GM12875 (cell line): ENCODE results near the gene NEK1.
"Not testable (repeated sequence)": the region's sequence is repeated elsewhere in the genome, so short reads cannot be mapped to it uniquely, and the experiment has no call there.

Source experiments
- H3K4me3 ChIP-seq: one replicate; pipeline ENCODE4 v1.5.1; 2011; ENCODE audit warnings: low read depth, low read length, control low read depth
- TF ChIP-seq, protein P1 (sequence below): IDR thresholded peaks from 2 replicates; pipeline ENCODE4 v1.5.1; 2011; ENCODE audit warnings: low read depth, mild to moderate bottlenecking, control low read depth, inconsistent platforms, low read length, moderate library complexity, borderline replicate concordance; ENCODE audit not compliant: insufficient read depth

The NEK1 gene

DNA sequence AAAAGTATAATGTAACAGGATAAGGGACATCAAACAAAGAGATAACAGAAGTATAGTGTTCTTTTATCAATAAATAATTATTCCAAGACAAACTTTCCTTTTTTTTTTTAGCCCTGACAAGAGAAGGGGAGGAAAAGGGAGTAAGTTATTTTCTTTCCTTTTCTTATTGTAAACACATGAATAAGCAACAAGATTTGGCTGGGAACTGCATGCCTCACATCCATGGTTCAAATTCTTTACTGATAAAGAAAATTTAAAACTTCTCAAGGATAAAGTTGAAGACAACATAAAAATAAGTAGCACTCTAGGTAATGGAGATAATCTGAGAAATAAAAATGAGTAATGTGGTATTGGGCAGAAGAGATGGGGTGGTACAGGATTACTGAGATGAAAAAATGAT is 71.6 kb downstream of the NEK1 start:
- TF ChIP-seq, protein P1, sequence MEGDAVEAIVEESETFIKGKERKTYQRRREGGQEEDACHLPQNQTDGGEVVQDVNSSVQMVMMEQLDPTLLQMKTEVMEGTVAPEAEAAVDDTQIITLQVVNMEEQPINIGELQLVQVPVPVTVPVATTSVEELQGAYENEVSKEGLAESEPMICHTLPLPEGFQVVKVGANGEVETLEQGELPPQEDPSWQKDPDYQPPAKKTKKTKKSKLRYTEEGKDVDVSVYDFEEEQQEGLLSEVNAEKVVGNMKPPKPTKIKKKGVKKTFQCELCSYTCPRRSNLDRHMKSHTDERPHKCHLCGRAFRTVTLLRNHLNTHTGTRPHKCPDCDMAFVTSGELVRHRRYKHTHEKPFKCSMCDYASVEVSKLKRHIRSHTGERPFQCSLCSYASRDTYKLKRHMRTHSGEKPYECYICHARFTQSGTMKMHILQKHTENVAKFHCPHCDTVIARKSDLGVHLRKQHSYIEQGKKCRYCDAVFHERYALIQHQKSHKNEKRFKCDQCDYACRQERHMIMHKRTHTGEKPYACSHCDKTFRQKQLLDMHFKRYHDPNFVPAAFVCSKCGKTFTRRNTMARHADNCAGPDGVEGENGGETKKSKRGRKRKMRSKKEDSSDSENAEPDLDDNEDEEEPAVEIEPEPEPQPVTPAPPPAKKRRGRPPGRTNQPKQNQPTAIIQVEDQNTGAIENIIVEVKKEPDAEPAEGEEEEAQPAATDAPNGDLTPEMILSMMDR: no peak
- H3K4me3 ChIP-seq: no peak overlapping the region

DNA sequence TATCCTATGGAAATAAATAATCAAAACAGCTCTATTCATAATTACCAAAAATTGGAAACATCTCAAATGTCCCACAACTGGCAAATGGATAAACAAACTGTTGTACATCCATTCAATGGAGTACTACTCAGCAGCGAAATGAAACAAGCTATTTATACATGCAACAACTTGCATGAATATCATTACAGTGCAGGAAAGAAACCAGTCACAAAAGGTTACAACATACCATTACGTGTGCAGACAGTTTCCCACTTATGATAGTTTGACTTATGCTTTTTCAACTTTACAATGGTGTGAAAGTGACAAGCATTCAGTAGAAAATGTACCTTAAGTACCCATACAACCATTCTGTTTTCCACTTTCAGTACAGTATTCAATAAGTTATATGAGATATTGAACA is 82.3 kb downstream of the NEK1 start:
- H3K4me3 ChIP-seq: no peak overlapping the region
- TF ChIP-seq, protein P1: no peak

DNA sequence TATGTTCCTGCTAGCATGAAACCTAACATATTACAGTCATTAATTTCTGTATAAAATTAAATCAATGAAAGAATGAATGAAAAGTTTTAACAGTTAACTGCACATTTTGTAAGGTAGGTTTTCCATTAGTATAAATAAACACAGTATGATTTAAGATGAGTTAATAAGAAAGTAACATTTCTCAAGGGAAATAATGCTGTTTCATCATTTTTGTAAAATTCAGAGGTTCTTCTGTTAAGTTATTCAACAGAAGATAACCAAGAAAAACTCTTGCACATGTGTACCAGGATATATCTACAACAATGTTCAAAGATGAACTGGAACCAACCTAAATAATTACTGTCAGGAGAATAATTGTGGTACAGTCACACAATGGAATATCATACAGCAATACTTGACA is 88.6 kb downstream of the NEK1 start:
- TF ChIP-seq, protein P1: no peak
- H3K4me3 ChIP-seq: no peak overlapping the region

DNA sequence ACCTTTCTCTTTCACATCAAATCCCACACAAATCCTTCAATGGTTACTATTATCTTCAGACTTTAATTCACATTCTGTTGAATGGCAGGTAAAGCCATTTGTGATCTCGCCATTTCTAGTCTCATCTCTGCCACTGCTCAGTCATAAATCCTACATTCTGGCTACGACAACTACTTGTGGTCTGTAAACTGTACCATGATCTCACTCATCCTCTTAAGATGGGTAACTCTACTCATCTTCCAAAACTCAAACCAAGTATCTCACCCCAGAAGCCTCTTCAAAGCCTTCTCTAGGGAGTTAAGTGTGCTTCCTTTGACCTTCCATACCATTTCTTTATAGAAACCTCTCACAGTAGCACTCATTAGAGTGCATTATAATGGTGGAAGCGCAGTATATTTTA is 101.8 kb downstream of the NEK1 start:
- TF ChIP-seq, protein P1: no peak
- no peak overlapping the region for H3K4me3 ChIP-seq

DNA sequence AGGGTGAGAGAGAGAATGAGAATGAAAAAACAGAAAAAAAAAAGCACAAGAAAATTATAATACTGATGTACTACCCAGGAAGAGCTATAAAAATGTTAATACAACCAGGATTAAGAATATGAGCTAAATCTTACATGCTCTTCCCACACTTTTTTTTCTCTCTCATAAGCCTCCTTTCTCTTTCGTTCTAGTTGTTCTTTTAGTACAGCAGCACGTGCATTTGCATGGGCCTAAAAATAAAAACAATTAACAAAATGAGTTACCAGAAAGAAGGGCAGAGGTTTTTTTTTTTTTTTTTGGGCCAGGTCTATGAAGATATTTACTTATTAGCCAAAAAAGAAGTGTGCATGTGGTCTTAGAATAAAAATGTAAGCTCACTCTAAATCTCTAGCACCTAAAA is 105.5 kb downstream of the NEK1 start:
- TF ChIP-seq, protein P1: no peak
- H3K4me3 ChIP-seq: no peak overlapping the region

DNA sequence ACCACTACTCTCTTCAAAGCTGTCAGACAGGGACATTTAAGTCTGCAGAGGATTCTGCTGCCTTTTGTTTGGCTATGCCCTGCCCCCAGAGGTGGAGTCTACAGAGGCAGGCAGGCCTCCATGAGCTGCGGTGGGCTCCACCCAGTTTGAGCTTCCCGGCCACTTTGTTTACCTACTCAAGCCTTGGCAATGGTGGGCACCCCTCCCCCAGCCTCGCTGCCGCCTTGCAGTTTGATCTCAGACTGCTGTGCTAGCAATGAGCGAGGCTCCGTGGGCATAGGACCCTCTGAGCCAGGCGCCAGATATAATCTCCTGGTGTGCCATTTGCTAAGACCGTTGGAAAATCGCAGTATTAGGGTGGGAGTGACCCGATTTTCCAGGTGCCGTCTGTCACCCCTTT is 112.5 kb downstream of the NEK1 start:
- H3K4me3 ChIP-seq: not testable (repeated sequence)

DNA sequence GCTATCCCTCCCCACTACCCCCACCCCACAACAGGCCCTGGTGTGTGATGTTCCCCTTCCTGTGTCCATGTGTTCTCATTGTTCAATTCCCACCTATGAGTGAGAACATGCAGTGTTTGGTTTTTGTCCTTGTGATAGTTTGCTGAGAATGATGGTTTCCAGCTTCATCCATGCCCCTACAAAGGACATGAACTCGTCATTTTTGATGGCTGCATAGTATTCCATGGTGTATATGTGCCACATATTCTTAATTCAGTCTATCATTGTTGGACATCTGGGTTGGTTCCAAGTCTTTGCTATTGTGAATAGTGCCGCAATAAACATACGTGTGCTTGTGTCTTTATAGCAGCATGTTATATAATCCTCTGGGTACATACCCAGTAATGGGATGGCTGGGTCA is 118.1 kb downstream of the NEK1 start:
- not testable (repeated sequence) for H3K4me3 ChIP-seq

DNA sequence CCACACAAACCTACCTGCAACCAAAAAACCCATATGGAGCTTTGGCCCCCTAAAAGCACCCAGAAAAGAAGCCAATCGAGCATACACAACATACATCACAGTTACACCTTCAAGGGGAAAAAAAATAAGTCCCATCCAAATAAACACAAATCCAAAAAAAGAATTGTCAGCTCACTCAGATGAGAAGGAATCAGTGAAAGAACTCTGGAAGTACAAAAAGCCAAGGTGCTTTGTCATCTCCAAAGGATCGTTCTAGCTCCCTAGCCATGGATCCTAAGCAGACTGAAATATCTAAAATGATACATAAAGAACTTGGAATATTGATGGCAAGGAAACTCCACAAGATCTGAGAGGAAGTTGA is 119.2 kb downstream of the NEK1 start:
- TF ChIP-seq, protein P1: no peak

More for the DNA sequence above, 119.2 kb downstream of the NEK1 start:
- H3K4me3 ChIP-seq: no peak overlapping the region
